Effector CD8-positive, alpha-beta T cell (primary cell): Measurements from ENCODE around the gene TWSG1.
A peak's percentile ranks its signal among the peaks of the same experiment; 100 is the strongest.

Experiments used
- DNase-seq: peaks from one replicate; lab custom pipeline; 2025; lab: John Stamatoyannopoulos, UW
- total RNA-seq, 4 experiments: gene quantifications; one replicate each; lab custom pipeline; 2026; lab: John Stamatoyannopoulos, UW

TWSG1 gene
- 12.6 to 17.6 (median 16.4) reads per million in 4 experiments for total RNA-seq

DNA sequence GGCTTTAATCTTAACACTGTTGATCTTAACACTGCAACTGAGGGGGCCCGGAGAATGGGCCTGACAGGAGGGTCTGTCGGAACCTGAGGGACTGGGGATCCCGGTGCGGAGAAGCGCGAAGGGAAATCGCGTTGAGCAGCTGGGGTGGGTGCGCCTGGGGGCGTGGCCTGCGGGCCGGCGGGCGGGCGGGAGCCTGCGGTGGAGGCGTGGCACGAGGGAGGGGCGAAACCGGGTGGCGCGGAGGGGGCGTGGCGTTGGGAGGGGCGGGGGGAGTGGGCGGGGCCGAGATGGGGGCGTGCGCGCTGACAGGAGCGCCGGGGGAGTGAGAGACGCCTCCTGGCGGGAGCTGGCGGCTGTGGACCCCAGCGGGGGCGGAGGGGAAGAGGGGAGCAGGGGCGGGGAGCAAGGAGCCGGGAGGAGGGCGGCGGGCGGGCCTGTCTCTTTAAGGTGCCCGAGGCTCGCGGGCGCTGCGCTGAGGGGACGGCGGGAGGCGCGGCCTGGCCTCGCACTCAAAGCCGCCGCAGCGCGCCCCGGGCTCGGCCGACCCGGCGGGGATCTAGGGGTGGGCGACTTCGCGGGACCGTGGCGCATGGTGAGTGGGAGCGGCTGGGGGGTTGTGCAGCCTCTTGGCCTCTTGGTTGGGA lies at the start of gene TWSG1:
Gene TWSG1 (plus strand): TSS at position 445 of the 644 bp plus-strand sequence. CDS start 2,457 bp downstream, outside the sequence.
- peak; percentile 91 for DNase-seq

DNA sequence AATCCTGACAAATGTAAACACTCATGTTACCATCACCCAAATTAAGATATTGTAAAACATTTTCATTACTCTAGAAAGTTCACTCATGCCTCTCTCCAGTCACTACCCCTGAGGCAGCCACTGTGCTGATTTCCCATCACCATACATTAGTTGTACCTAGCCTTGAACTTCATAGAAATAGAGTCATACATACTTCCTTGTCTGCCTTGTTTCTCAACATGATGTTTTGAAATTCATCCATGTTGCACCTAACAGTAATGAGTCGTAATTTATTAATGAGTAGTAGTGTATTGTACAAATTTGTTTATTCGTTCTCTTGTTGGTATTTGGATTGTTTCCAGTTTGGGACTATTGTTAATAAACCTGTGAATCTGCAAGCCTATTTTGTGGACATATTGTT lies 49.0 kb upstream of the TWSG1 start:
- DNase-seq, result no peak

DNA sequence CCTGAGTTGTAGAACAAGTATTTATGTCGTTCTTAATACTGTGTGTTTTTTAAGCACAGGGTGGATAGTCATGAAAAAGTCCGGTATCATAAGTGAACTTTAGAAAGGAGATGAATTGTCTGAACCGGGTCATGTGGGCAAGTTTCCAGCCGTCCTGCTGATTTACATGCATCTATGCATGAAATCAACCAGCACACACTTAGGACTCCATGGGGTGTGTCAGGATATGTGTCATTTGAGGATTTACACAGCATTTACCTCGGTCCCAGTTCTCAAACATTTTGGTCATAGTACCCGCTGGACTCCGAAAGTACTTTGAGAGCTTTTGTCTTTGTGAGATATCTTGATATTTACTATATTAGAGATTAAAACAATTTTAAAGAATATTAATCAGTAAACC lies 47.5 kb upstream of the TWSG1 start:
- no peak for DNase-seq

DNA sequence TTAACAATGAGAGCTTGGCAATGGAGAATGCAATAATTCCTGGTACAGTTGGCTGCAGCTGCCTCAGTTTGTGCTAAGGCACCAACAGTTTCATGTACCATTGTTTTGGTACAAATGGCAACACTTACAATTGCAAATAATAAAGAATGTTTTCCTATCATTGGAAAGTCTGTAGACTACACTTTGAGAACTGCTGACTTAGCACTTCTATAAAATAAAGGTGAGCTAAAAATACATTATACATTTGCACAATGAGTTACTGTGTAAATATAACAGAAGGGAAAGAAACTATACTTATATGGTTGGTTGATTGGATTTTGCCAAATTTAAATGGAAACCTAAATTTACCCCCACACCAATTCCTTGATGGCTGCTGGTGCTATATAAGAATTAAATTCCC lies 44.9 kb upstream of the TWSG1 start:
- no peak for DNase-seq

DNA sequence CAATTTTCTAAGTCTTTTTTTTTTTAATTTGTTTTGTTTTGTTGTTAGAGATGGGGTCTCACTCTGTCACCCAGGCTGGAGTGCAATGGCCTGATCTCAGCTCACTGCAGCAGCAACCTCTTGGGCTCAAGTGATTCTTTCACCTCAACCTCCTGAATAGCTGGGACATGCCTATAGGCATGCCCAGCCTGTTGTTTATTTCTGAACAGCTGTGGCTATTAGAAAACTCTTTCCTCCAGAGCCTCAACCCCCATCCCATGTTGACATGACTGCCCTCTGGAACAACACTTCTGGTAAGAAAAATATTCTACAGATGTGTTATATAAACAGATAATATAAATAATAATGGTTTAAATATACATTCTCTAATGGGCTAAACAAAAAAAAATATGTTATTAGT lies 44.4 kb upstream of the TWSG1 start:
- no peak for DNase-seq

DNA sequence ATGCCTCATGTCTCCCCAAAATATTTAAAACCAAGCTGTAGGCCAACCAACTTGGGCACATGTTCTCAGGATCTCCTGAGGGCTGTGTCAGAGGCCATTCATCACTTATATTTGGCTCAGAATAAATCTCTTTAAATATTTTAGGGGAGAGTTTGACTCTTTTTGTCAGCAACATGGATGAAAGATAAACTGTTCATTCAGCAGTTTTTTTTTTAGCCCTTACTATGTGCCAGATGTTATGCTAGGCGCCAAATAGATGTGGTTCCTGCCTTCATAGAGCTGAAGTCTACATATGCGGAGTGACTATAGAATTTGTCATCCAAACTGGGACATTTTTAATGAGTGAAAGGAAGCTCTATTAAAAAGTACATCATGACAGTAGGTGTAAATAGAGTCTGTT lies 42.5 kb upstream of the TWSG1 start:
- DNase-seq, result no peak

DNA sequence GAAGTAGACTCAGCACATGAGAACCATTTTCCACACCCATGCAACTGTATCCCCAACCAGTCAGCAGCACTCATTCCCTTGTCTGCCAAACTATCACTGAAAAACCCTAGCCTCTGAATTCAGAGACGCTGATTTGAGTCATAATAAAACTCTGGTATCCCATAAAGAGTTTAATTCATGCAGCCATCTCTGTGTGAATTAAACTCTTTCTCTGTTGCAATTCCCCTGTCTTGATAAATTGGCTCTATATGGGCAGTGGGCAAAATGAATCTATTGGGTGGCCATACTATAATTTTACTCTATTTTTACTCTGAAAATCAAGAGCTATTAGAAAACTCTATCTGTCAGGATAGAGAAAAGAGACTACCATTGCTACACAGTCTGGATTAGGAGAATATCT lies 40.6 kb upstream of the TWSG1 start:
- DNase-seq, result no peak

DNA sequence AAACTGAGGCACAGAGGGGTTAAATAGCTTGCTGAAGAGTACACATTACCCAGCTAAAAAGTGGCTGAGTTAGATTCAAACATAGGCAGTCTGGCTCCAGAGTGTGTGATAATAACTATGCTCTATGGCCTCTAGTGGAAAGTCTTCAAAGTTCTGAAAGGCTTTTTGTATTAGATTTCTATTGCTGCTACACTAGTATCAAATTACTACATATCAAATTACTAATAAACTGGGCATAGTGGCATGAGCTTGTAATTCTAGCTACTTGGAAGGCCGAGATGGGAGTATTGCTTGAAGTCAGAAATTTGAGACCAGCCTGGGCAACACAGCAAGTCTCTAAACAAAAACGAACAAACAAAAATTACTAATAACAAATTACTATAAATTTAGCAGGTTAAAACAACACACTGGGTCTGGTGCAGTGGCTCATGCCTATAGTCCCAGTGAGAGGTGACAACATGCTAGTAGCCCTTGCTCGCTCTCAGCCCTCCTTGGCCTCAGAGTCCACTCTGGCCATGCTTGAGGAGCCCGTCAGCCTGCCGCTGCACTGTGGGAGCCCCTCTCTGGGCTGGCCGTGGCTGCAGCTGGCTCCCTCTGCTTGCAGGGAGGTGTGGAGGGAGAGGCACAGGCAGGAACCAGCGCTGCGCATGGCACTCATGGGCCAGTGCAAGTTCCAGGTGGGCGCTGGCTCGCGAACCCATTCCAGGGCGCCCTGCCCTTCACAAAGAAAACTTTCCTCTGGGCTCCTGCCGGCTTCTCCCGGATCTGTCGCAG lies 38.2 kb upstream of the TWSG1 start:
- no peak for DNase-seq

DNA sequence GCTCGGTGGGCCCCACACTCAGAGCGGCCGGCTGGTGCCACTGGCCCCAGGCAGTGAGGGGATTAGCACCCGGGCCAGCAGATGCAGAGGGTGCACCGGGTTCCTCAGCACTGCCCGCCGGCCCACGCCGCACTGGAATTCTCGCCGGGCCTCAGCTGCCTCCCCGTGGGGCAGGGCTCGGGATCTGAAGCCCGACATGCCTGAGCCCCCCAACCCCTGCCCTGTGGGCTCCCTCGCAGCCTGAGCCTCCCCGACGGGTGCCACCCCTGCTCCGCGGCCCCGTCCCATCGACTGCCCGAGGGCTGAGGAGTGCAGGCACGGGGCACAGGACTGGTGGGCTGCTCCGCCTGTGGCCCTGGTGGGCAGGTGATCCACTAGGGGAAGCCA lies 37.6 kb upstream of the TWSG1 start:
- no peak for DNase-seq

DNA sequence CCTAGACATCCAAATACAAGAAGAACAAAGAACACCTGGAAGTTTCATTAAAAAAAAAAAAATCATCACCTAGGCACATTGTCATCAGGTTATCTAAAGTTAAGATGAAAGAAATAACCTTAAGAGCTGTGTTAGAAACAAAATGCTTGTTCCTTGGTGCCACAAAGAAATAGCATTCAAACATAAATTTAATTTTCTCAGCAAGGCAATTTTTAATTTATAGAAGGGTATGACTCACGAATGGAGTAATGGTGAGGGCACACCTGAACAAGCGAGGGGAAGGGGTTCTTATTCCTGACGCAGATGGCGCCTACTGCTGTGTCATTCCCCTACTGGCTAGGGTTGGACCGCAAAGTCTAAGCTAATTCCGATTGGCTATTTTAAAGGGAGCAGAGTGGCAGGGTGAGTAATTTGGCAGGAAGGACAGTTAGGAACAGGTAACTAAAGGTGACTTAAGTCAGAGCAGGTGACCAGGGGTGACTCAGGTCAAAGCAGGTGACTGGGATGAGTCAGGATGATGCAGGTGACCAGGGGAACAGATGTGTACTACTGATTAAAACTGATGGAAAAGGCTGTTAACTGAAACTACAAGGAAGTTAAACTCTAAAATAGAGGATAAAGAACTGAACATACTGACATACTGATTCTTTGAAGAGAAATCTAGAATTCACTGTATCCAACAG lies 30.0 kb upstream of the TWSG1 start:
- no peak for DNase-seq

DNA sequence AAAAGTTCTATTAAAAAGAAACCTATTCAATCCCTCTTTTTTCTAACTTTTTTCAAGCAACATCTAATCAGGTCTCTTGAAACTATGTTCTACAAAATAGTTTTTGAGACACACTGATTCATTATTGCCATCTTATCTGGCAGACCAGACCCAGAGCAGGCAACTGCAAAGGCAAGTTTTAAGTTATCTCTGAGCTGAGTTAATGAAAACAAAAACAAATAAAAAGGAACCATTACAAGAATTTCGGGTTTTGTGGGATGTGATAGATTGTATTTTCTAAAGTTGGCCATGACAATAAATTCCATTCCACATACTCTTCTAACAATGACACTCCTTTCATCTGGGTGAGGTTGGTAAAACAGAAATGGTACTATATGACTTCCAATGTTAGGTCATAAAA lies 15.2 kb upstream of the TWSG1 start:
- DNase-seq, result no peak

DNA sequence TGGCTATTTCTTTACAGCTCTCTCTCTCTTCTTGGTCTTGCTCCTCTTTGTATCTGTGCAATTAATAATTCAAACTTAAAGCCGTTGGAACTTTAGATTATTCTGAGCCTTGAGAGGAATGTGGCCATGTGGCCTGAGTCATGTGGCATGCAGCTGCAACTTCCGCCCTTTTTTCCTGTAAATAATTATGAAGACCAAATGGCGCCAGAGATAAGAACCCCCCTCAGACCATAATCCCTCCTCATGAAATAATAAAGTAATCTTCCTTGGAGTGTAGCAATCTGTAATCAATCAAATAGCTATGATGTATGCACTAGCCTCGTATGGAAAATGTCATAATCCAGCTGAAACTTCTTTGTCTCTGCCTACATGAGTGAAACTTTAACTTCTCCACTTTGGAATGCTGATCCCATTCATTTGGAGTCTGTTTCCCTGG lies 13.5 kb upstream of the TWSG1 start:
- DNase-seq, result no peak

DNA sequence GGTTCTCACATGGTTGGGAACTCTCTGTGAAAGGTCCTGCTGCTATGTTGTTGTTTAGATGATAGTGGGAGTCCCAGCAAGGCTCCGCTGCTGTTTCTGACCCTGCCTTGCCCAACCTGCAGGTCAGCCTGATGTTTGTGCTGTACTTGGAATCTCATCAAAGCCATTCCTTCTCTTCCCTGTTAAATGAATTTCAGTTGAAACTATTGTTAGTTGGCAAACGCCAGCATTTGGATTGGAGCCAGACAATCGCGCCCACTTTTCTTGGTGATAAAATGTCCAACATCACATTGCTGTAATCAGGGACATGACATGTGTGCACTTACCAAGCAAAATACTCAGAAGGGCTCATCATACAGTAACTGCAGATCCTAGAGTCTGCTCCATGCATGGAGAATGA lies 12.8 kb upstream of the TWSG1 start:
- no peak for DNase-seq

DNA sequence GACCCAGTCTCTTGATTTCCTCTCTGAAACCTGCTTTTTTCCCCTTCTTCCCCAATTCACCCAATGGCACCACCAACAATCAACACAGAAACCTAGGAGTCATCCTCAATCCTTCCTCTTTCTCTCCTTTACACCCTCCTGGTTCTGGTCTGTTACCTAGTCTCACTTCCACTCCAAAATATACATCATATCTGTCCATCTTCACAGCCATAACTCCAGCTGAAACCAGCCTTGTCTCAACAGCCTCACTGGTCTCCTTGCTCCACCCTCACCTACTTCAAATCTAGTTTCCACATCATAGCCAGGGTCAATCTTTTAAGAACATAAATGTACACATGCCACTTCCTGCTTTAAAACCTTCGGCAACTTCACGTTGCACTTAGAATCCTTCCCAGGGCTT lies 11.8 kb upstream of the TWSG1 start:
- no peak for DNase-seq

DNA sequence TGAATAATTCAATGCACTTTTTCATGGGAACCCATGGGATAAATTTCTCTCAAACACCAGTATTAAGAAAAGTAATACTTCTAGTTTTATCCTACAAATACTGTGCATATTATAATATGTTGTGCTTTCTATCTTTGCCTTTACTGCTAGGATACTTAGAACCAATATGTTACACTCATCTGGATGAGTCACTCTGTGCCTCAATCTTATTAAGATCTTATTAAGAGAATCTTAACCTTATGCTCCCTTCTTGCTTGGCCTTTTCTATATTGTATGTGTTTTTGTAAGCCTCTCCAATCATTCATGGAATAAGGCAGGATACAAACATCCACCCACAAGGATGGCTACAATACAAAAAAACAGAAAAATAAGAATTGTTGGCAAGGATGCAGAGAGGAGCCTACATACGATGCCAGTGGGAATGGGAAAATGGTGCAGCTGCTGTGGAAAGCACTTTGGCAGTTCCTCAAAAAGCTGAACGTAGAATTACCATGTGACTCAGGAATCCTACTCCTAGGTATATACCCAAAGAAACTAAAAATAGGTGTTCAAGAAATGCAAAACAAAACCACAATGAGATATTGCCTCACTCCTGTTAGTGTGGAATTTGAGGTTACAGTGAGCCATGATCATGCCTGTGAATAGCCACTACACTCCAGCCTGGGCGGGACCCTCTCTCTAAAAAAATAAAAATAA lies 10.7 kb upstream of the TWSG1 start:
- no peak for DNase-seq

DNA sequence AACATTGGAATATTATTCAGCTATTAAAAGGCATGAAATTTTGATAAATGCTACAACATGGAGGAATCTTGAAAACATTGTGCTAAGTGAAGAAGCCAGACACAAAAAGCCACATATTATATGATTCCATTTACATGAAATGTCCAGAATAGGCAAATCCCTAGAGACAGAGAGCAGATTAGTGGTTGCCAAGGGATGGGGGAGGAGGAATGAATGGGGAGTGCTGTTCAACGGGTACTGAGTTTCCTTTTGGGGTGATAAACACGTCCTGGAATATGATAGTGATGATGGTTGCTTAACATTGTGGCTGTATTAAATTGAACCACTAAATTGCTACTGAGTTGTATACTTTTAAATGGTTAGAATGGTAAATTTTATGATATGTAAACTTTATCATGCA lies 8.9 kb upstream of the TWSG1 start:
- no peak for DNase-seq

DNA sequence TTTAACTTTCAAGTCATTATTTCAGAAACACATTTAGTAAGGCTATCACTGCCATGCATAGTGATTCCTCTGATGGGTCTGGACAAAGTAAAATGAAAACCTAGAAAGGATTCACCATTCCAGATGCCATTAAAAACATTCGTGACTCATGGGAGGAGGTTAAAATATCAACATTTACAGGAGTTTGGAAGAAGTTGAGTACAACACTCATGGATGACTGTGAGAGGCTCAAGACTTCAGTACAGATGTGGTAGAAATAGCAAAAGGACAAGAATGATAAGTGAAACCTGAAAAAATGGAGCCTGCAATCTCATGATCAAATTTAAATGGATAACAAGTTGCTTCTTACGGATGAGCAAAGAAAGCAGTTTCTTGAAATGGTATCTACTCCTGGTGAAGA lies 5.8 kb upstream of the TWSG1 start:
- no peak for DNase-seq

DNA sequence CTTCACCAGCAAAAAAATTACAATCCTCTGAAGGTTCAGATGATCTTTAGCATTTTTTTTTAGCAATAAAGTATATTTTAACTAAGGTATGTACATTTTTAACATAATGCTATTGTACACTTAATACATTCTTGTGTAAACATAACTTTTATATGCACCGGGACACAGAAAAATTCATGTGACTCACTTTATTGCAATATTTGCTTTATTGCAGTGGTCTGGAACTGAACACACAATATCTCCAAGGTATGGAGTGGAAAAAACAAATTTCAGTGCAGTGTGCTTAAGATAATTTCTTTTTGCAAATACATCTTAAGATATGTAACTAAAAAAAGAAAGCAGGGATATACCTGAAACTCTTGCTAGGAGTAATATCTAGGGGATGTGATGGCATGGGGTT lies 5.1 kb upstream of the TWSG1 start:
- no peak for DNase-seq

DNA sequence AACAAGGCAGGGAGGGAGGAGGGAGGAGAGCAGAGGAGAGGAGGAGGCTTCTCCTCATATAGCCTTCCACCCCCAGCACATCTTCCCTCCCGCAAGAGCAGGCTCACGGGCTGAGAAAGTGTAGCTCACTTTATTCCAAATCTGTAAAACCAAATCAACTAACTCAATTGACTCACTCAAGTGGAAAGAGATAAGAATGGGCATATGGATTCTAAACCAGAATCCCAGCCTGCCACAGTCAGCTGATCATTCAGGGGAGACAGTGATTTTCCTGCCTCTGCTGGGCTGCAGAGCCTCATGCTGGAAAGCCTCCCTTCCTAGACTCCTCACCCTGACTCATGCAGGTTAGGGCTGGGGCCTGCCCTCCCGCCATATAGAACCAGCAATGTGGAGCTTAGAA lies 4.2 kb upstream of the TWSG1 start:
- no peak for DNase-seq

DNA sequence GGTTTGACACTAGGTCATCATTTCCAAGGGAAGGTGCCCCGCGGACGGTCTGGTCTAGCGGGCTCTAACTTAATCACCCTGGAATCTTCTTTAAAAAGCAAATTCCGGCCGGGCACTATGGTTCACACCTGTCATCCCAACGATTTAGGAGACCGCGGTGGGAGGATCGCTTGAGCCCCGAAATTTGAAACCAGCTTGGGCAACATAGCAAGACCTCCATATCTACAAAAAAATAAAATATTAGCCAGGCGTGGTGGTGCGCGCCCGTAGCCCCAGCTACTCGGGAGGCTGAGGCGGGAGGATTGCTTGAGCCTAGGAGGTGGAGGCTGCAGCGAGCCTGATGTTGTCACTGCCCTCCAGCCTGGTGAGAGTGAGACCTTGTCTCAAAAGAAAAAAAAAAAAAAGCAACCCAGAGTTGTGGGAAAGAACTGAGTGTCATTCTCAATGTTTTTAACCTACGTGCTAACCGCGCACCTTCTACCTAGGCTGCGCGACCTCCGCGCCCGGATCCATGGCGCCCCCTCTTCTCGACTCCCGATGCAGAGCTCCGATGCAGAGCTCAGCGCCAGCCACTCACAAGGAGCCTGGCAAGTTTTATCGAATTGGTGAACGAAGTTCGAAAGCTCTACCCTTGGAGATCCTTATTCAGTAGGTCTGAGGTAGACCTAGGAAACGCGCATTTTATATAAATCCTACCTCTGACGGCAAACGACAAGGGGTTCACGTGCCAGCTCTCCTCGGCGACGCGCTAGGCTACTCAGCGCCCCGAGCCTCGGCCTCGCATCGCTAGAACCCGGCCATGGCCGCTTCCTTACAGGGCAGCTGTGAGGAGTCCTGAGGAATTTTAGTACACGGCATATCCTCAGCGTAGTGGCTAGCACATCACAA lies 888 bp upstream of the TWSG1 start:
- peak; percentile 36 for DNase-seq

DNA sequence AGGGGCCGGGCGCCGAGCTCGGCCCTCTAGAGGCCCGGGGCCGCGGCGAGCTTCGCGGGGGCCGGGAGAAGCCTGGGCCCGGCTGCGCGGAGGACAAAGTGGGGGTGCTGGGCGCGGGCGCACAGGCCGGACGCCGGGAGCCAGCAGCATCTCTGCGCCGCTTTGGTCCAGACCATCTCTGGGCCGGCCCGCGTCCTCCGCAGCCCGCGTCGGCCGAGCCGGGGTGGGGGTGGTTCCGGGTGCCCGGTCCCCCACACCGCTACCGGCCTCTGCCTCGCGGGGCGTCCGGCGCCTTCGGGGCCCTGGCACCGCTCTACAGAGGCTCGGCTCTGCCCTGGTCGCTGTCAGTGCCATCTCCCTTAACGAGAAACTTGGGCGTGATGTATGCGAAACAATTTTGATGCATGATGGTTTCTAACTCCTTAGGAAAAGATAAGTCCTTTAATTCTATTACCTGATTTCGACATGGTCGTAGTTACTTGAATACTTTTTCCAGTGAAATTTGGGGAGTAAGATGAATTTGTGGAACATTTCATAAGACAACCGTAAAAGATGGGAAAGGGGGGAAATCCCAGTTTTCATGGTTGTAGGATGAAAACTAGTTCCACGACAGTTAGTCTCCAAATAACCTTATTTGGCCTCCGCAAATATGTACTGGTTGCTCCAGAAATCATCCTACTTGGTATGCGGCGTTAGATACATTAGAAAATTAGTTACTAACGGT lies 562 bp downstream of the TWSG1 start:
- DNase-seq, result peak; percentile 19
